ES-I3 (cell line): Measurements from ENCODE around the gene MDFI.

Experiments
- H3K36me3 ChIP-seq: 2 replicates; pipeline ENCODE4 v1.6.1; 2013; ENCODE audit warnings: mild to moderate bottlenecking, low read length, control low read depth, moderate library complexity; ENCODE audit not compliant: insufficient read depth
- H3K4me1 ChIP-seq: 2 replicates; pipeline ENCODE4 v1.6.1; 2013; ENCODE audit warnings: mild to moderate bottlenecking, control low read depth, low read length; ENCODE audit not compliant: insufficient read depth
- H3K9ac ChIP-seq: 2 replicates; pipeline ENCODE4 v1.6.1; 2013; ENCODE audit warnings: low read depth, mild to moderate bottlenecking, low read length, moderate library complexity
- H3K9me3 ChIP-seq: 2 replicates; pipeline ENCODE4 v1.6.1; 2013; ENCODE audit warnings: mild to moderate bottlenecking, low read length, moderate library complexity; ENCODE audit not compliant: control insufficient read depth, insufficient read depth

MDFI gene

DNA sequence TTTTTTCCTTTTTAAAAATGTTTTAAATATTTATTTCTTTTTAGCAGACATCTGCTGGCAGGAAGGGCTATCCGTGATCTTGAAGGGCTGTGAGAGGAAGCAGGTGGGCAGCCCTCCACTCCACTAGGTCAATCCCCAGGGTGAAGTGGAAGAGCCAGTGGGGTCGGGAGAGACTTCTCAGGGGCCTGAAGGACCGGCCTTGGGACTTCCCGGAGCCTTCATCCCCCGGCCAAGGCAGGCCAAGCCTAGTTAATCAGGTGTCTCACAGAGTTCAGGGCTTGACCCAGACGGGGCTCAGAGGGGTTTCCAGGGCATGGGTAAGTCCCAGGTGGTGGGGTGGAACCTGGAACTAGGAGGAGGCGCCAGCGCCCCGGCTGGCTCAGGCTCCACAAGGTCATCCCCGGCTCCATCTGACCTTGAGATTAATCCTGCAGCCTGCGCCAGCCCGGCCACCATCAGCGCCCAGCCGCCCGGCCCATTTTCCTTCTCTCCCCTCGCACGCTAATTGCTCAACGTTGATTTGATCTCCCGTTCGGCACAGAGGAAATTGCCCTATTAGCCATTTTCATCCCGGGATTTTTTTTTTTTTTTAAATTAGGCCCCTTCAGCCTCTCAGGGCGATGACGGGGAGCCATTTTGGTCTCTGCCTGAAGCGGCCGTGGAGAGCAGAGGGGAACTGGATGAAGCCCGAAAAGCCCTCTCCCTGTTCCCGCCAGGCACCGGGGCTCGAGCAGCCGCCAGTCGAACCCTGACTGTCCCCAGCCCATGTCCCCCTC is 44.4 kb downstream of the MDFI start:
- Histone ChIP-seq H3K36me3 (no peaks in the 10 kb centered on the region), H3K4me1 (peaks cover 7% of the 10 kb centered on the region; the same call in 1 of the 2 replicates), H3K9me3 (no peaks in the 10 kb centered on the region), H3K9ac (peak overlapping the region; percentile 44)

DNA sequence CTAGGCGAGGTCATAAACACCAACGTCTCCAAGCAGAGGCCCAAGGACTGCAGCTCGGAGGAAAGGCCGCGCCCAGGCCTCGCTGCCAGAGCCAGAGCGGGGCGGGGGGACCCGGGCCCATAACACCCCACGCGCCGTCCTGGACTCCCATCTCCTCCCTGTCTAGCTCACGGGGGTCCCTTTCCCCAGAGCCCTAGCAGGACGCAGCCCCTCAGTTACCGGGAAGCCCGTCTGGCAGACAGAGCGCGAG is 44.9 kb downstream of the MDFI start:
- no peaks in the 10 kb centered on the region for H3K36me3 ChIP-seq
- H3K4me1 ChIP-seq, result peaks cover 7% of the 10 kb centered on the region; the same call in 1 of the 2 replicates
- H3K9ac ChIP-seq, result peak overlapping the region; percentile 44
- H3K9me3 ChIP-seq, result no peaks in the 10 kb centered on the region

DNA sequence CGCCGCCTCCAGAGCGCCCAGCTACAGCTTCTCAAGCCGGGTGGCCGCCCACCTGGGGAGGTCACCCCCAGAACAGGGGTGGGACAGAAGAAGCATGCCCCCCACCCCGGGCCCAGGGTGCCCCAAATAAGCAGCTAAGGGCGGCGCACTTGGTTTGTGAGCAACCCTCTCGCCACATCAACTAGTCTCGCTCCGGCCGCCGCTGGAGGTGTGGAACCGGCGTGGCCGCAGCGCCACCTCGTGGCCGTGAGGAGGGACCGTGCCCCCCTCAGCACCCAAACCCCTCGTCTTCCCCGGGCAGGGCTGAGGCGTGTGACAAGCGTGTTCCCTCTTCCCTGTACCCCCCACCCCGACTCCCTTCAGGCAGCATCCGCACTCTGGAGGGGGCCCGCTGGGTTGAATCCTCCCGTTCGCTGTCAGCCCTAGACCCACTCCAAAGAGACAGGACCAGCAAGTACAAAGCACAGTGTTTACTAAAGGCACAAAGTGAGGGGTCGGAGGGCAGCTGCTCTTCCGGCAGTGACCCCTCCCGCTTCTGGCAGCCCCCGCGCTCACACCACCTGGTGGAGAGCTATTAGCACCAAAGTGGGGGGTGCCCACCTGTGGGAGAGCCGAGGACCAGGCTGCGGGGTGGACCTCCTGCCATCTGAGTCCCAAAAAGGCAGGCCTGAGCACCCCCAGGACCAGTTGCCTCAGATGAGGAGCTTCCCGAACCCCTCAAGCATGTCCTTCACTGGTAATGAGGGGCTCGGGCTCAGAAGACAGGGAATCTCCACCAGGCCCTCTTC is 45.4 kb downstream of the MDFI start:
- H3K9me3 ChIP-seq, result no peaks in the 10 kb centered on the region
- H3K4me1 ChIP-seq, result peaks cover 7% of the 10 kb centered on the region; the same call in 1 of the 2 replicates
- peak overlapping the region; percentile 44 for H3K9ac ChIP-seq
- H3K36me3 ChIP-seq, result no peaks in the 10 kb centered on the region

DNA sequence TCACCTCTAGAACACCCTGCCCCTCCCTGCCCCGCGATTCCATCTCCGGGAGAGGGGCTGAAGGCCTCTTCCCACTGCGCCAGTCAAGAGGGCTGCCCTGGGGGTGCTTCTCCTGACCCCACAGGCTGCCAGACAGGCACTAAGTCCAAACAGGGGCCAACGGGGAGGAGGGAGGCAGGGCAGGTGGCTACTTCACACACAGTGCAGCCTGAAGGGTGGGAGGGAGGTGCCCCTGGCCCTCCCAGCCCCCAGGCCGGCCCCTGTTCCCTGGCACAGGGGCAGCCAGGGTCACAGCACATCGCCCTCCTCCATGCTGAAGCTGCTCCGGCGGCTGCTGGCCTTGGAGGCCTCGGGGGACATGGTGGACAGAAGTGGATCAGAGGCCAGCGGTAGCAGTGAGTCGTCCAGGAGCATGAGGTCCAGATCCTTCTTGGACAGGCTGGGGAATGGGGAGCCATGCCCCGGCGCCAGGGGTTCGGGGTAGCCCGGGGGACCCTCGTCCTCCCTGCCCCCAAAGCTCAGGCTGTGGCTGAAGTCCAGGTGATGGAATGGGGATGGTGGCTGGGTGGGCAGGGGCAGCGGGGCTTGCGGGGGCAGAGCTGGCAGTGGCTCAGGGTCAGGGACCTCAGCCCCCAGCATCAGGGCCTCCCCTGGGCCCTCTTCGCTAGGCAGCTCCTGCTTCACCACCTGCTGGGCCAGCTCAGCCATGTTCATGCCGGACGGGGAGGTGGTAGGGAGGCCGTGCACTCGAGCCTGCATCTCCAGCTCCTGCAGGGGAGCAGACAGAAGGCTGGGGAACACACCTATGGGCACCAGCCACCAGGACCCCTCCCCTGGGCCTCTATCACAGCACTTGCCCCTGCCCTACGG is 46.3 kb downstream of the MDFI start:
- H3K36me3 ChIP-seq, result no peaks in the 10 kb centered on the region
- peaks cover 7% of the 10 kb centered on the region; the same call in 1 of the 2 replicates for H3K4me1 ChIP-seq
- no peak overlapping the region for H3K9ac ChIP-seq
- no peaks in the 10 kb centered on the region for H3K9me3 ChIP-seq

DNA sequence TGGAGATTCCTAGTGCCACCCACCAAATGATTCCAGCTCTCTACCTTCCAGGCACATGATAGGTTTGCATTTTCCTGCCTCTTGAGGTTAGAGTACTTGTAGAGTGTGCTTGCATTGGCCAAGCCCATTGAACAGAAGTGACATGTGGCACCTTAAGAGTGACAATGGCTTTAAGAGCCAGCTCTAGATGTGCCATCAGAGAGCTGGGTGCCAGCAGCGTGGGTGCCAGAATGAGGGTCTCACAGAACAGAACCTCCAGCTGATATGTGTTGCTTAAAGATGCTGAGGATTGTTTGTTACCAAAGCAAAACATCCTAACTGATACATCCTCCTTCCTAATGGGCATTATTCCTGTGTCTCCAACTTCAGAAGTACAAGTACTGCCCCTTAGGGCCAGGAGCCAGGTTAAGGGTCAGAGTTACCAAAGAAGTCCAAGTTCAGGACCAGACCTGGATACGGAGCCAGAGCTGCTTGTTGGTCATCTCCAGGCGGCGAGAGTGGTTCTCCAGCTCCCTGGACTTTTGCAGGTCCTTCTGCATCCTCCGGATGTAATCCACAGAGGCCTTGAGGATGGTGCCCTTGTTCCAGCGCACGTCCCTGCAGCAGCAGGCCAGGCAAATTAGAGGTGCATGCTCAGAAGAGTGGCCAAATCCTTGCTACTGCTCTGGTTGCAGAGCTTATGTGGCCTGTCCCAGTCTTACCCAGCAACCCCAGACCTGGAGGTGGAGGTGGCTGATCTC is 47.5 kb downstream of the MDFI start:
- Histone ChIP-seq H3K36me3 (no peaks in the 10 kb centered on the region), H3K9me3 (no peaks in the 10 kb centered on the region), H3K4me1 (peaks cover 7% of the 10 kb centered on the region; the same call in 1 of the 2 replicates), H3K9ac (no peak overlapping the region)

DNA sequence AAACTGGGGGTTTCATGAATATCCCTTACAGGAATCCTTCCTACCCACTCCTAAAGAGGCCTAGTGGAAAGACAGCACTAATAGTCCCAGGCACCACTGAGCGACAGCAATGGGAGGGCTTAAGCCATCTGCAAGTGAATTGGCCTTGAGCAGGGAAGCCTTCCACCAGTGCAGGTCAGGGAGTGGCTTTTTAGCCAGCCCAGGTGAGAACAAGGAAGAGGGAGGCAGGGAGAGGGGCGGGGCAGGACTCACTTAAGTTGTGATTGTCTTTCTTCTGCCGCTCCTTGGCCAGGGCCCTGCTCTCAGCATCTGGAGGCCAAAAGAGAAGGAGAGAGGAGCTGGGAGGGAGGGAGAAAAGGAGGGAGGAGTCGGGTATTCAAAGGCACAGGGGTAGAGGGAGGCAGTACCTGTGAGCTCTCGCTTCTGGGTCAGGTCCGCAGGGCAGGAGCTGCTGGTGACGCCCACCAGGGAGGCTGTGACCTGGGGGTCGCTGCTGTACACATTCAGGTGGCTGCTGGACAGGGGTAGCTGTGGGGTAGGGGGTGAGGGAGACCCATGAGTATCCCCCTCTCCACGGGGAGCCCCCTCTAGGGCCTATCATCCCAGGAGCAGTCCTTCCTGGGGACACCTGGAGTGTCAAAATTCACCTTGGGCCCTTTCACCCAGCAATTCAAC is 49.4 kb downstream of the MDFI start:
- H3K9ac ChIP-seq, result no peak overlapping the region
- H3K36me3 ChIP-seq, result no peaks in the 10 kb centered on the region
- H3K4me1 ChIP-seq, result peaks cover 7% of the 10 kb centered on the region; the same call in 1 of the 2 replicates
- no peaks in the 10 kb centered on the region for H3K9me3 ChIP-seq

DNA sequence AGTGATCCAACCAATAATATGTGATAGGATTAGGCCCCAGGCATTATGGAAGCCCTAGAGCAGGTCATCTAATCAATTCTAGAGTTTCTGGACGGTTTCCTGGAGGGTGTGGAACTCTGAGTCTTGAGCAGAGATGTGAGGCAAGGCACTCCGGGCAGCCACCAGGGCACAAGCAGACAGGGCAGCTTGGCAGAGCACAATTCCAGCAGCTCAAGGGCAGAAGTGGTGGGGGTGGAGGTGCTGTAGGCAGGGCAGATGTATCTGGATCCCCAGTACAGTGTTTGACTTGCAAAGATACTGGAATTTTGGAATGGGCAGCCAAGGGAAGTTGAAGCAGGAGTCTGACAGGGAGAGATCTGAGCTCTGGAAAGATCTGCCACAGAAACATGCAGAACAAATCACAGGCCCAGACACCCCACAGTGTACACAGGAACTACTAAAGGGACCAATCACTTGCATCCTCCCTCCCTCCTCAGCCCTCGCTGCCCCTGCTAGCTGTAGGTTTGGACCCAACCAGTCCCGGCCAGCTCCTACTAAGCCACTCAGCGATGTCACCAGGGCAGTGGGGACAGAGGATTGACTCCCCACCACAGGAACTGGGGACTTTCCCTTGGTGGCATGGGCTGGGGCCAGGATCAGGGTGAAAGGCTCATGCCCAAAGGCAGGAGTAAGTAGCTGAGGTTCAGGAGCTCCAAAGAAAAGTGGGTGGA is 50.1 kb downstream of the MDFI start:
- H3K4me1 ChIP-seq, result peaks cover 8% of the 10 kb centered on the region; the same call in 1 of the 2 replicates
- H3K36me3 ChIP-seq, result no peaks in the 10 kb centered on the region
- H3K9me3 ChIP-seq, result no peaks in the 10 kb centered on the region
- no peak overlapping the region for H3K9ac ChIP-seq

DNA sequence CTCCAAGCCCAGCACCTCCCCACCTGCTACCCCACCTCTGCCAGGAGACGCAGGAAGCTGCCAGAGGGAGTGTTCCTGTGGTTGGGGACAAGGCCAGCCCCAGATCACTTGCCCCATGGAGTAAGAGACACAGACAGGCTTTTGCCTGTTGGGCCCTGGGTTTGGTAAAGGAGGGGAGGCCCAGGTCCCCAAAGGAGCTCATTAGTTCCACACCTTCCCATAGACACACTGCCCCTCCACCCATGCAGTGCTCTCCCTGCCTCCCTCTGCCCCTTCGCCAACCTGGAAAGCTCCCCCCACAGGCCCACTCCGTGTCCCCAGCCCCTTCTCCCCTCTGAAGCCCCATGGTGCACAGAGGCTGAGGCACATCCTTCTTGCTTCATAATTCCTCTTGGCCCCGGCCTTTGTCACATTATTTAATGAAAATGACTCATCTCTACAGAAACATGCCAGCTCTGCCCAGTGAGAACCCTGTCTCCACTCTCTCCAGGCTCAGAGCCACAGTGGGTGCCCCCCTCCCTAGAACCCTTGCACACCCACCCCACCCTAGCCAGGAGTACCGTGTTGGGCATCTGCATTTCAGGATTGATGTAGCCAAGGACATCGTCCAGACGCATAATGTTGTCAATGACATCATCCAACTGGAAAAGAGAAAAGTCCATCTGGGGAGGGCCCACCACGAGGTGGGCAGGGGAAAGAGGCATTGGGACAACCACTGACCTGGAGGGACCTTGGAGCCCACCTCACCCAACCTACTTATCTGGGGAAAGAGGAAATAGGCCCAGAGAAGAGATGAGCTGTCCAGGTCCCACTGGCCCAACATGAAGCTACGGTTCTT is 51.1 kb downstream of the MDFI start:
- H3K9me3 ChIP-seq, result no peaks in the 10 kb centered on the region

DNA sequence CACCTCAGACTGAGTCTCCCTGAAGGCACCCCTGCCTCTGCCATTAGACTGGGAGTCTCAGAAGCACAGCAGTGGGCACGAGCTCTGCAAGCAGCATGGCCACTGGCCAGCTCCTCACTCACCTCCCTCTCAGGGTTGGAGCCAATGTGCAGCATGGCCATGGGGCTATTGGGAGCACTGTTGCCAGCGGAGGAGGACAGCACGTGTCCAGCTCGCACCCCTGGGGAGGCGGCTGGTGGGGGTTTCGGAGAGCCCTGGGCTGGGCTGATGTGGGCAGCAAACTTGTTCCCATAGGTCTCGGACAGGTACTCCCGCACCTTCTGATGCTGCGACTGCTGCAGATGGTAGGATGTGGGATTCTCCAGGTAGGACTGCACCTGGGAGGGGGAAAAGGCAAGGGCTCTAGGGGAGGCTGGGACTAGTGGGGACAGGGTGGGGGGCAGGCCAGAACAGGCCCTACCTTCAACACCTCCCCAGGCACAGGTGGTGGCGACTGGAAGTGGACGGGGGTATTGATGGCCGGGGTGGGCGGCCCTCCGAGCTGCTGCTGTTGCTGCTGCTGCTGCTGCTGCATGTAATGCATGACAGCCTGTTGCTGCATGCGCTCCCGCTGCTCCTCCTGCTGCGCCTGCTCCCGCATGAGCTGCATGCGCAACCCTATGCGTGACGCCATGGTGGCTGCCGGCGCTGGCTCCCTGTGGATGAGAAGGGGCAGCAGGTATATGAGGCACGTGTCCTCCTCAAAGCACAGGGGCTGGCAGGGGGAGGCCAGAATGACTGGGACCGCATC is 52.5 kb downstream of the MDFI start:
- no peaks in the 10 kb centered on the region for H3K9me3 ChIP-seq
- no peaks in the 10 kb centered on the region for H3K36me3 ChIP-seq

More for the DNA sequence above, 51.1 kb downstream of the MDFI start:
- Histone ChIP-seq H3K36me3 (no peaks in the 10 kb centered on the region), H3K9ac (no peak overlapping the region), H3K4me1 (peaks cover 11% of the 10 kb centered on the region; the same call in 1 of the 2 replicates)

DNA sequence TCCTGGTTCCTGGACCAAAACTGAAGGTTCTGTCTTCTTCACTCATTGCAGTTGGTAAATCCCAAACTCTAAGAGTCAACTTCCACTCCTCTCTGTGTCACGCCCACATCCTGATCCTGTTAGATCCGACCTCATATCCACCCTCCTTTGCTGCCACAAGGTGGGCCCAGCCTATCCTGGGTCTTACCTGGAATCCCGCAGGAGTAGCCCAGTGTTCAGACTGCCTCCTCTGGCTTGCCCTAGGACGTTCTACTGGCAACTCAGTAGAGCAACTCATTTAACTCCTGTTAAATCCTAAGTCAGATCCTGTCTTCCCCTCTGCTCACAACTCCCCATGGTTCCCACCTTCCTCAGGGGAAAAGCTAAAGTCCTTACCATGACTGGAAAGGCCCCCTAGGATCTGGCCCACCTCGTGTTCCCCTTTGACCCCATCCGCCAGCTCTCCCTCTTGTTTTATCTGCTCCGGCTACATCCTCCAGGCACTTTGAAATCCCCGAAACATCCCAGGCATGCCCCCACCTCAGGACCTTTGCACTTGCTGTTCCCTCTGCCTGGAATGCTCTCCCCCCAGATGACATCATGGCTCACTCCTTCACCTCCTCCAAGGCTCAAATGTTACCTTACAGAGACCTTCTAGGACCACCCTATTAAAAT is 53.3 kb downstream of the MDFI start:
- Histone ChIP-seq H3K9me3 (no peaks in the 10 kb centered on the region), H3K36me3 (no peaks in the 10 kb centered on the region), H3K4me1 (peaks cover 11% of the 10 kb centered on the region; the same call in 1 of the 2 replicates), H3K9ac (no peak overlapping the region)

More for the DNA sequence above, 52.5 kb downstream of the MDFI start:
- Histone ChIP-seq H3K4me1 (peaks cover 11% of the 10 kb centered on the region; the same call in 1 of the 2 replicates), H3K9ac (no peak overlapping the region)

DNA sequence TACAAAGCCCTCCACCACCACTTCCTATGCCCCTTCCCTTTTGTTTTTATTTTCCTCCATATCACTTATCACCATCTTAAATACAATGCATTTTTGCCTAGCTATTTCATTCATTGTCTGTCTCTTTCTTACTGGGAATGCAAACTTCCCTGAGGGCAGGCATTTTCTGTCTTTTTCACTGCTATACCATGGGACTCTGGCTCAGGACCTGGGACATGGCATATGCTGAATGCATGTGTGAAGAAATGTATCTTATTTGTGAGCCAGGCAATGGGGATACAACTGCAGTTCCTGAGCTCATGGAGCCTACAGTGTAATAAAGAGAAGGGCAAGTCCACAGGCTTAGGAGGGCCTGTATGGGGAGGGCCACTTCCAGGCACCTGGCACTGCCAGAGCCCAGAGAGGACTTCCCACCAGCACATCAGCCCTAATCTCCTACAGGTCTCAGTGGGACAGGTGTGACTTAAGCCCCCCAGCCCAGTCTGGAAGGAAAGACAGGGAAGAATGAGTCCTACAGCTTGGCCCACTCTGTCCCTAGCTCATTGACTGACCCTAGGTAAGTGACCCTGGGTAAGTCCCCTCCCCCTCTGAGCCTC is 53.9 kb downstream of the MDFI start:
- no peaks in the 10 kb centered on the region for H3K9me3 ChIP-seq
- H3K36me3 ChIP-seq, result no peaks in the 10 kb centered on the region
- H3K9ac ChIP-seq, result no peak overlapping the region
- peaks cover 5% of the 10 kb centered on the region; the same call in 1 of the 2 replicates for H3K4me1 ChIP-seq
